Activated naive CD4-positive, alpha-beta T cell treated with anti-CD3 and anti-CD28 coated beads, Interleukin-2, amount 50 U/mL, for 72 hours (primary cell): ENCODE results near the gene CYP2A6. TPM values are rescaled to one million over a fixed set of nuclear protein-coding genes. Genes with fewer than 3 reads are reported as not detected.
"Not testable (repeated sequence)": the region's sequence is repeated elsewhere in the genome, so short reads cannot be mapped to it uniquely, and the experiment has no call there.

Source experiments
- ATAC-seq, 2 donors: fragments of 150-1000 bp; cut with Tn5 transposase; 2 replicates each; pipeline ENCODE4 v1.10.0; 2021; ENCODE audit warnings: mild to moderate bottlenecking in 2 of 2, moderate library complexity in 2 of 2
- DNase-seq, 2 donors: peaks; one replicate each; pipeline ENCODE4 v3.0.0; 2021 to 2022; ENCODE audit warnings: low spot score in 2 of 2
- H3K27ac Mint-ChIP-seq, 2 donors: one replicate each; pipeline ENCODE4 v1.8.0; 2022; ENCODE audit warnings: mild to moderate bottlenecking in 2 of 2, mixed read lengths in 2 of 2
- H3K36me3 Mint-ChIP-seq, 2 donors: one replicate each; pipeline ENCODE4 v1.8.0; 2022; ENCODE audit warnings: mixed read lengths in 2 of 2
- H3K9me3 Mint-ChIP-seq, 2 donors: one replicate each; pipeline ENCODE4 v1.8.0; 2022; ENCODE audit warnings: mixed read lengths in 2 of 2
- total RNA-seq, 2 donors: library from RNA; stranded (reverse); gene quantifications; one replicate each; pipeline ENCODE4 v1.2.3, GENCODE V29; 2022

CYP2A6 gene
- total RNA-seq, result under 1 TPM in 1 of 2 donors, not detected in 1; 0.23 TPM

- not testable (repeated sequence) for H3K9me3 Mint-ChIP-seq, H3K36me3 Mint-ChIP-seq, ATAC-seq, DNase-seq
- H3K27ac Mint-ChIP-seq, result peak within 1 kb of the TSS in 1 of 2 donors; percentile 18
Measured at GRCh38 chr19:40850277-40850676, at the start of gene CYP2A6. CYP2A6 (minus strand) TSS chr19:40850447; CDS start chr19:40850426, 21 bp downstream.

GRCh38 chr19:40899964-40900363 lies 49.7 kb upstream of the CYP2A6 start:
- not testable (repeated sequence) for H3K36me3 Mint-ChIP-seq, H3K9me3 Mint-ChIP-seq
- ATAC-seq (peak; percentile 43 to 57), DNase-seq (peak in 1 of 2 donors; percentile 11)
- peak overlapping the region in 1 of 2 donors; percentile 29 for H3K27ac Mint-ChIP-seq

GRCh38 chr19:40896843-40897789 lies 46.9 kb upstream of the CYP2A6 start:
- not testable (repeated sequence) for H3K9me3 Mint-ChIP-seq, H3K27ac Mint-ChIP-seq, H3K36me3 Mint-ChIP-seq, DNase-seq
- peak in 1 of 2 donors; percentile 94 for ATAC-seq

- DNase-seq (no peak), ATAC-seq (no peak)
- no peaks in the 10 kb centered on the region for H3K9me3 Mint-ChIP-seq
- no peaks in the 10 kb centered on the region for H3K36me3 Mint-ChIP-seq
- no peak overlapping the region for H3K27ac Mint-ChIP-seq
Measured at GRCh38 chr19:40896418-40896796, 46.2 kb upstream of the CYP2A6 start.

GRCh38 chr19:40893112-40893511 lies 42.9 kb upstream of the CYP2A6 start:
- Mint-ChIP-seq H3K9me3 (no peaks in the 10 kb centered on the region), H3K36me3 (no peaks in the 10 kb centered on the region), H3K27ac (no peak overlapping the region)
- ATAC-seq, result no peak
- DNase-seq, result no peak

- no peaks in the 10 kb centered on the region for H3K9me3 Mint-ChIP-seq
- ATAC-seq (no peak), DNase-seq (no peak)
- H3K27ac Mint-ChIP-seq, result no peak overlapping the region
- no peaks in the 10 kb centered on the region for H3K36me3 Mint-ChIP-seq
Measured at GRCh38 chr19:40889366-40889765, 39.1 kb upstream of the CYP2A6 start.

GRCh38 chr19:40888191-40888590 lies 37.9 kb upstream of the CYP2A6 start:
- Mint-ChIP-seq H3K36me3 (no peaks in the 10 kb centered on the region), H3K9me3 (no peaks in the 10 kb centered on the region), H3K27ac (no peak overlapping the region)
- ATAC-seq (no peak), DNase-seq (no peak)

- not testable (repeated sequence) for H3K36me3 Mint-ChIP-seq, DNase-seq, H3K9me3 Mint-ChIP-seq, H3K27ac Mint-ChIP-seq, ATAC-seq
Measured at GRCh38 chr19:40884187-40884931, 34.1 kb upstream of the CYP2A6 start.

GRCh38 chr19:40882062-40882461 lies 31.8 kb upstream of the CYP2A6 start, which contains the start of gene CYP2A7:
CYP2A7 (minus strand) TSS chr19:40882231; CDS start chr19:40882210, 21 bp downstream.
- not testable (repeated sequence) for H3K36me3 Mint-ChIP-seq, ATAC-seq, H3K9me3 Mint-ChIP-seq, DNase-seq
- H3K27ac Mint-ChIP-seq, result peak within 1 kb of the TSS in 1 of 2 donors; percentile 50

- H3K9me3 Mint-ChIP-seq, H3K27ac Mint-ChIP-seq, DNase-seq, ATAC-seq: not testable (repeated sequence)
- H3K36me3 Mint-ChIP-seq, result peaks cover 0 to 18% of the 10 kb centered on the region in 2 donors
Measured at GRCh38 chr19:40879349-40879748, 29.1 kb upstream of the CYP2A6 start.

- ATAC-seq (peak; percentile 92 to 99), DNase-seq (peak; percentile 79 to 95)
- H3K9me3 Mint-ChIP-seq, result not testable (repeated sequence)
- Mint-ChIP-seq H3K36me3 (peaks cover 0 to 18% of the 10 kb centered on the region in 2 donors), H3K27ac (peak overlapping the region in 1 of 2 donors; percentile 70)
Measured at GRCh38 chr19:40875526-40875951, 25.3 kb upstream of the CYP2A6 start.

GRCh38 chr19:40874874-40875273 lies 24.6 kb upstream of the CYP2A6 start:
- not testable (repeated sequence) for DNase-seq, H3K9me3 Mint-ChIP-seq
- peak in 1 of 2 donors; percentile 3 for ATAC-seq
- Mint-ChIP-seq H3K27ac (peak overlapping the region in 1 of 2 donors; percentile 70), H3K36me3 (peaks cover 0 to 18% of the 10 kb centered on the region in 2 donors)

GRCh38 chr19:40873873-40874272 lies 23.6 kb upstream of the CYP2A6 start:
- peaks cover 0 to 18% of the 10 kb centered on the region in 2 donors for H3K36me3 Mint-ChIP-seq
- H3K9me3 Mint-ChIP-seq, H3K27ac Mint-ChIP-seq, ATAC-seq, DNase-seq: not testable (repeated sequence)

GRCh38 chr19:40872209-40872608 lies 22.0 kb upstream of the CYP2A6 start:
- no peaks in the 10 kb centered on the region for H3K9me3 Mint-ChIP-seq
- no peak for DNase-seq
- no peak for ATAC-seq
- peaks cover 0 to 18% of the 10 kb centered on the region in 2 donors for H3K36me3 Mint-ChIP-seq
- H3K27ac Mint-ChIP-seq, result no peak overlapping the region

- Mint-ChIP-seq H3K36me3 (no peaks in the 10 kb centered on the region), H3K9me3 (no peaks in the 10 kb centered on the region), H3K27ac (no peak overlapping the region)
- ATAC-seq (no peak), DNase-seq (no peak)
Measured at GRCh38 chr19:40867701-40868100, 17.5 kb upstream of the CYP2A6 start.

GRCh38 chr19:40864739-40865496 lies 14.7 kb upstream of the CYP2A6 start:
- not testable (repeated sequence) for H3K9me3 Mint-ChIP-seq, ATAC-seq, DNase-seq, H3K36me3 Mint-ChIP-seq, H3K27ac Mint-ChIP-seq
